ENCODE measurements around the gene GYPB. TPM values are rescaled to one million over a fixed set of nuclear protein-coding genes. Genes with fewer than 3 reads are reported as not detected.
"Not testable (repeated sequence)": the region's sequence is repeated elsewhere in the genome, so short reads cannot be mapped to it uniquely, and the experiment has no call there.

The GYPB gene
- polyA plus RNA-seq, 2 of the 4 experiments (the other 2 are of a cell fraction): not detected

DNA sequence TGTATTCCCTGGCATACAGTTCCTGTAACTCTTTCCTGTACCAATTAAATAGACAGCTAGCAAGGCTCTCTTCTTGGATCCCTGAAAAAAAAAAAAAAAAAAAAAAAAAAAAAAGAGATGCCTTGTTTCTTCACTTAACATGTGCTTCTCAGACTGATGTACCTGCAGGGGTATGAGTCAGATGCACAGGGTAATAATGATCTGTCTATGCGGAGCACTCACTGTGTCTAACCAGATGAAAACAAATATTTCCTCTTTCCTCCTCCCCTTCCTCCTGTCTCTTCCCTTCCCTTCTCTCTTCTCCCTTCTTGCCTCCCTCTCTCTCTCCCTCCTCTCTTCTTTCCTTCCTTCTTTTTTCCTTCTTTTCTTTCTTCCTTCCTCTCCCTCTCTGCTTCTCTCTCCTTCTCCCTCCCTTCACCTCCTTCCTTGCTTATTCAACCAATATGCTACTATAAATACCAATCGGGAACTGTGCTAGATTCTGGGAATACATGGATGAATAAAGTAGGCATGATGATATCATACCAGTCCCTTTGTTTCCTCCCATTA, 3.0 kb downstream of the GYPB start:
- CTCF ChIA-PET; H3K27ac ChIP-seq; ATAC-seq; H3K9me3 ChIP-seq; DNase-seq (ENCODE audit: low read depth in 1 of 2, low spot score in 1 of 2); H3K4me3 ChIP-seq; H3K4me1 ChIP-seq; H3K4me2 ChIP-seq; FAIRE-seq; POLR2A ChIA-PET: not testable (repeated sequence)
- WGBS (ENCODE audit: missing lambda C conversion rate): 21% methylated on average over 2 of the region's 2 CpGs

DNA sequence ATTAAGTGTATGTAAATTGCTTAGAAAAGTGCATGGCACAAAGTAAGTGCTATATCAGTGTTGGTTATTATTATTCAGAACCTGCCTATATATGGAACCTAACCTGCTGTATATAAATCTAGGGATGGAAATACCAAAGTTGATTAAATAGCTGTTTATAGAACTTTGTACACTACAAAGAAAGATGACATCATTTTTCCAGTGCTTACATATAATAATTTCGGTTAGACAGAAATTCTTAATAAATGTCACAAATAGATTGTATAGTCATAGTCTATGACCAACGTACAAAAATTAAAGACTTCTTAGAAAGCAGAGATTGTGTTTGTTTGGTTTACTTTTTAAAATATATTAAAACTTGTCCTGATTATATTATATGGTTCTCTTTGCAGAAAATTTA, 4.4 kb downstream of the GYPB start:
- no peak for TF ChIP-seq POLR2AphosphoS2 (conservative IDR thresholded peaks at IDR 0.05; ENCODE audit: low read length)
- TF ChIP-seq, protein P1, sequence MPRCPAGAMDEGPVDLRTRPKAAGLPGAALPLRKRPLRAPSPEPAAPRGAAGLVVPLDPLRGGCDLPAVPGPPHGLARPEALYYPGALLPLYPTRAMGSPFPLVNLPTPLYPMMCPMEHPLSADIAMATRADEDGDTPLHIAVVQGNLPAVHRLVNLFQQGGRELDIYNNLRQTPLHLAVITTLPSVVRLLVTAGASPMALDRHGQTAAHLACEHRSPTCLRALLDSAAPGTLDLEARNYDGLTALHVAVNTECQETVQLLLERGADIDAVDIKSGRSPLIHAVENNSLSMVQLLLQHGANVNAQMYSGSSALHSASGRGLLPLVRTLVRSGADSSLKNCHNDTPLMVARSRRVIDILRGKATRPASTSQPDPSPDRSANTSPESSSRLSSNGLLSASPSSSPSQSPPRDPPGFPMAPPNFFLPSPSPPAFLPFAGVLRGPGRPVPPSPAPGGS (IDR thresholded peaks at IDR 0.05): no peak
- TF ChIP-seq, protein P2, sequence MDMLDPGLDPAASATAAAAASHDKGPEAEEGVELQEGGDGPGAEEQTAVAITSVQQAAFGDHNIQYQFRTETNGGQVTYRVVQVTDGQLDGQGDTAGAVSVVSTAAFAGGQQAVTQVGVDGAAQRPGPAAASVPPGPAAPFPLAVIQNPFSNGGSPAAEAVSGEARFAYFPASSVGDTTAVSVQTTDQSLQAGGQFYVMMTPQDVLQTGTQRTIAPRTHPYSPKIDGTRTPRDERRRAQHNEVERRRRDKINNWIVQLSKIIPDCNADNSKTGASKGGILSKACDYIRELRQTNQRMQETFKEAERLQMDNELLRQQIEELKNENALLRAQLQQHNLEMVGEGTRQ (IDR thresholded peaks at IDR 0.05): no peak
- Histone ChIP-seq H3K4me3 (no peak overlapping the region), H3K9me3 (no peaks in the 10 kb centered on the region), H3K4me2 (no peak overlapping the region), H3K4me1 (no peaks in the 10 kb centered on the region), H3K27ac (no peak overlapping the region)
- 2% methylated on average over 2 of the region's 2 CpGs for WGBS (ENCODE audit: missing lambda C conversion rate)
- DNase-seq (ENCODE audit: low read depth in 1 of 2, low spot score in 1 of 2): no peak
- ChIA-PET POLR2A (no interaction called here), CTCF (no interaction called here)
- no peak for ATAC-seq
- FAIRE-seq: no peak

DNA sequence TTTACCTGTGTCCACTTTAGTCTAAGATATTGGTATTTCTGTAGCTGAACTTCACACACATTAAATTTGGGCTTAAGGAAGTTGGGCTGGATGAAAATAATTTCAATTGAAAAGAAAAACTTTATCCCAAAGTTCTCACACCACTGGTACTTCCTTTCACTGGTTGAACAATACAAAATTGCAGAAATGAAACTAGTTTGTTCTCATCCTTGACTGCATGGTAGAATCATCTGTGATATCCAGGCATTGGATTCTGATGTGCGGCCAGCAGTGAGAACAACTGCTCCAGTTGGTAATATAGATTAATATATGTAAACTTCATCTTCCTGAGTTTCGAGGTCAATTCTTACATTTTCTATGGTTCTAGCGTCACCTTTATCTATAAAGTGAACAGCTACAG, 10.6 kb downstream of the GYPB start:
- POLR2A ChIA-PET; DNase-seq (ENCODE audit: low read depth in 1 of 2, low spot score in 1 of 2); ATAC-seq; CTCF ChIA-PET; H3K4me3 ChIP-seq; H3K4me2 ChIP-seq; H3K4me1 ChIP-seq; H3K27ac ChIP-seq; FAIRE-seq; H3K9me3 ChIP-seq: not testable (repeated sequence)
- 54% methylated on average over 3 of the region's 3 CpGs for WGBS (ENCODE audit: missing lambda C conversion rate)

DNA sequence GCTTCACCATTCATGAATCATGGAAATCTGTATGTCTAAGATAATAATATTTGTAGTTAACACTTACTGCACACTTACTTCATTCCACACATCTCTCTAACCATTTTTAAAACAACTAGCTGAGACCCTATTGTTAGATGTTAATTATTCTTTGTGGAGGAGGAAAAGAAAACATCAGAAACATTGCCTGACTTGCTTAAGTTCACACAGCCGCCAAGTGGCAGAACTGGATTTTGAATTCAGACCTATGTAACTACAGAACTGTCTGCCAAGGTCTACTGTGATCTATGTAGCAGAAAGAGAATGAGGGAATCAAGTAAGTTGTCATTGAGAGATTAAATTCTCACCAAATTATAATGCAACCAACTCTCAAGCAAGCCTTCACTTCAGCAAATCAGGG, 11.2 kb downstream of the GYPB start:
- H3K9me3 ChIP-seq; DNase-seq (ENCODE audit: low read depth in 1 of 2, low spot score in 1 of 2); FAIRE-seq; ATAC-seq; CTCF ChIA-PET; H3K4me3 ChIP-seq; H3K4me1 ChIP-seq; H3K4me2 ChIP-seq; H3K27ac ChIP-seq; POLR2A ChIA-PET: not testable (repeated sequence)
- WGBS (ENCODE audit: missing lambda C conversion rate): 27% methylated on average over 1 of the region's 1 CpG

DNA sequence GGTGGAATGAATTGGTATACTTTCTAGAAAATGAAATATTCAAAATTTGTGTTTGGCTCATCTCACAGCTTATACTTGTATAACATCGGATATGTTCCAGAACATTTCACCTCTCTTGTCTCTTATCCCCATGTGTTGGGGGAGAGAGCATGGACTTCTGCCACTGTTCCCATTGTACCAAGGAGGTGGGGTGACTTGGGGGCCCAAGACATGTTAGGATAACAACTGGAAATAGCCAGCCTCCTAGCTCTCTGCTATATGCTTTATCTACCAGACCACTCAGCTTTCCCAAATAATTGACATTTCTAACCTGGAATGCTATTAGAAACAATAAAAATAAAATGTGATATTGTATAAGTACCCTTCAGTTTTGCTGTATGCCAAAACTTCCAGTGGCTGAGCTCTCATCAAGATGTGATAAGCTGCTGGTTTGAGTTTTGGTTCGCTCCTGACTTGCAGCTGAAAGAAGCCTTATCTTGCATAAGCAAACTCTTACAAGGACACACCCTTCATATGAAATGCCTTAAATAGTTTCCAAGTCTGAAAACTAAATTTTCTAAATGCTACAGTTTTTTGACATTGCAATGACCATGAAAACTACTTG, 12.9 kb downstream of the GYPB start:
- H3K4me2 ChIP-seq; H3K27ac ChIP-seq; H3K9me3 ChIP-seq; H3K4me1 ChIP-seq; H3K4me3 ChIP-seq; POLR2A ChIA-PET; FAIRE-seq; ATAC-seq; DNase-seq (ENCODE audit: low read depth in 1 of 2, low spot score in 1 of 2); CTCF ChIA-PET: not testable (repeated sequence)
- 41% methylated on average over 2 of the region's 2 CpGs for WGBS (ENCODE audit: missing lambda C conversion rate)

DNA sequence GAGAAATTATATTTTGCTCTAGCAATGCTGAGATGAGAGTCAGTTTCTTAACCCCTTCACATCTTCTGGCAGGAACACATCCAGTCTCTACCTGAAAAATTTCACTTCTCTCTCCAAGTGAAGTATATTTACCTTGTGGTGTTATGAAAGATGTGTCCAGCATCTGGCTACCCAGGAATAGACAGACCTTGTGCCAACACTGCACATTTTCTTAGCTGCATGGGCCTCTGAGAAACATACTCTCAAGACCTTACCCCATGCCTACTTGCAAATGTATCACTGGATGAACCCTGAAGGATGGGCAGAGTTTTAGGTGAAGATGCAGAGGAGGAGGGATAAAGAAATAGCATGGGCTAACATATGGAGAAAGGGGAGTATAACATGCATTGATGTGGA, 13.6 kb downstream of the GYPB start:
- FAIRE-seq; H3K9me3 ChIP-seq; H3K27ac ChIP-seq; CTCF ChIA-PET; H3K4me2 ChIP-seq; H3K4me3 ChIP-seq; ATAC-seq; H3K4me1 ChIP-seq; POLR2A ChIA-PET; DNase-seq (ENCODE audit: low read depth in 1 of 2, low spot score in 1 of 2): not testable (repeated sequence)

DNA sequence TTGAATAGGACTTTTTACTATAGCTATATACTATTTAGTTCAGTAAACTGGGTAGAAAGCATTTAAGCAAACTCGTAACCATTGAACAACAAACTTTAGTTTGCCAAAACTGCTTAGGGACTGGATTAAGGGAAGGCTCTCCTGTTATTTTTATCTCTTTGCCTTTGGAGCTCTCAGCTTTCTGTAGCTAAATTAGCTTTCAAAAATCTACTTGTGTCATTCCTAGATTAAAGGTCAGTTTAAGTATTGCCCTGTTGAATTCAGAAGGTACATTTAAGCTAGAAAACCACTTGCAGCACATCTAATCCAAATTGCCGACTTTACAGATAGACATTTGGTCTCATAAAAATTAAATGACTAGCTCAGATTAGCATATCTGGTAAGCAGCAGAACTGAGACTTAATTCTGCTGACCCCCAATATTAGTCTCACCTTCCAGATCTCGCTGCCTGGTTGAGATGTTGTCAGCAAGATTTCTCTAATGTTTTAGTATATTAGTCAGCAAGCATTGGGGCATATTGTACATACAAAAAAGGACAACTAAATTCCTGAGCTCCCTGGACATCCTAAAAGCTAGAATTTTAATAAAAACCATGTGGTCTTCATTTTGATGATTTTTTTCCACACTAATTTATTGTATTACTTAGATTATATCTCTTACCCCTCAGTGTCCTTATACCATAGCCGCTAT, 14.2 kb downstream of the GYPB start:
- H3K4me2 ChIP-seq; POLR2A ChIA-PET; H3K9me3 ChIP-seq; H3K4me3 ChIP-seq; CTCF ChIA-PET; H3K27ac ChIP-seq; DNase-seq (ENCODE audit: low read depth in 1 of 2, low spot score in 1 of 2); FAIRE-seq; ATAC-seq; H3K4me1 ChIP-seq: not testable (repeated sequence)
- 0% methylated on average over 4 of the region's 4 CpGs for WGBS (ENCODE audit: missing lambda C conversion rate)

DNA sequence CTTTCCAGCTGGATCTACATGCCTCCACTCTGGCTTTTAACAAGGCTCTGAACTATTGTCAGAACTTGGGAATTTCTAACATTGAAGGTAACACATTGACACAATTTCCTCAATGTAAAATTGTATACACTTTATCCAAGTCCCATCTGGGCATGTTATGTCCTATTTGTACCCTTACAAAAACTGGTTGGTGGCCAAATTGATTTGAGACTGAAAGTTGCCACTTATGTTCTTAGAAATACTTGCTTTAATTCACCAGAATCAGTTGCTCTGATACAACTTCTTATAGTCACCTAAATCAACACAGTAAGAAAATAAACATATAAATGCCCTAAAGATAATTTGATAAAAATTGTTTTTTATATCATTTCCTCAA, 15.3 kb downstream of the GYPB start:
- ATAC-seq; CTCF ChIA-PET; DNase-seq (ENCODE audit: low read depth in 1 of 2, low spot score in 1 of 2); FAIRE-seq; H3K4me3 ChIP-seq; H3K4me2 ChIP-seq; H3K9me3 ChIP-seq; POLR2A ChIA-PET; H3K27ac ChIP-seq; H3K4me1 ChIP-seq: not testable (repeated sequence)

DNA sequence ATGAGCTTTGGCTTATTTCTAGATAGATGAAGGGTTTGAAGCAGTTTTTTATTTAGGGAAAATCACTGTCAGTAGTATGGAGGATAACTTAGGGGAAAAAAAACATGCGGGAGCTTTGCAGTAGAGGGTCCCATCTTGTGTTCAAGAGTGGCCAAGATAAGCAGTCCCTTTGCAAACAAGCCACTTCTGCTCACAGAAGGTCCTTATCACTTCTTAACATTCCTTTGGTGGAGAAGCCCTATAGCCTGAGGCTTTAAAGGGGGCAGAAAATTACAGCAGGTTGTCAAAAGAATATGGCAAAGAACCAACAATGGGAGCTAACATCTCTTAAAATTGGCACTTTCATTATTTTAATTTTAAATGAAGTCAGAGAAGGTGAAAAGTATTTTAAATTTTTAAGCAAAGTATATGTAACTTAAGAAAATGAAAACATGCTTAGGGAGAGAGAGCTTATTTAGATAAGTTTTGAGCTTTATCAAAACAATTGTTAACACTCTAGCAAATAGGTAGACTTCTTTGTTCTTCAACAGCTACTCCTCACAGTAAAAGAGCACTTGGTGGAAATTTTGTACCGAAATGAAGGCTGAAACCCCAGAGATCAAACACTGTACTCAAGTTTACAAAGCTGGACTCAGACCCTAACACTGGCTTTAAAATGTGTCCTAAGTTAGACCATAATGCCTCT, 15.8 kb downstream of the GYPB start:
- H3K4me2 ChIP-seq; H3K9me3 ChIP-seq; DNase-seq (ENCODE audit: low read depth in 1 of 2, low spot score in 1 of 2); H3K4me1 ChIP-seq; H3K27ac ChIP-seq; CTCF ChIA-PET; POLR2A ChIA-PET; ATAC-seq; FAIRE-seq; H3K4me3 ChIP-seq: not testable (repeated sequence)
- WGBS (ENCODE audit: missing lambda C conversion rate): 2% methylated on average over 2 of the region's 2 CpGs

DNA sequence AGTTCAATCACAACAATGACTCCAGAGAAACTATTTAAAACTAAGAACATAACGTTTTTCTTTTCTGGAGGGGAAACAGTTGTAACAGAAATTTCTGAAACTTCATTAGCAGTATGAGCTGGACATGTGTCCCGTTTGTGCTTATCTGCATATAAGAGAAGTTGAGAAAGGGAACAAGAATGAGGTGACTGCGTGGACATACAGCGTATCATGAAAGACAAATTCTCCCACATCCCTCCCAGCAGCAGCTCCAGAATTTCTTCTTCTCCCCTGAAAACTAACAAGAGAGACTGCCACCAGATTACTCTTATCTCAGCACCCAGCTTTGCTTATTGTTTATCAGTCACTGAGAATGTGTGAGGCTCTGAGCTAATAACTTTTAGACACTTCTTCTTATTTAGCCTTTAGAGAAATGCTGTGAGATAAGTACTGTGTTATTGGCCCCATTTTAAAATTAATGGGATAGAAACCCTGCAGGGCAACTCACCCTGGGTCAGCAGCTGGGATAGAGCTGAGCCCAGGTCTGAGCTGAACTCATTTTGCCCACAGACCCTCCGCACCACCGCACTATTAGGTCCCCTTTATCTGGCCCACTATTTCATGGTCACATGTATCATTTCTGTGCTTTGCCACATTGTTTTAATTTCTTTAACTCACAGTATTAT, 18.7 kb downstream of the GYPB start:
- POLR2A ChIA-PET; ATAC-seq; H3K4me1 ChIP-seq; FAIRE-seq; H3K9me3 ChIP-seq; H3K4me2 ChIP-seq; CTCF ChIA-PET; DNase-seq (ENCODE audit: low read depth in 1 of 2, low spot score in 1 of 2); H3K27ac ChIP-seq; H3K4me3 ChIP-seq: not testable (repeated sequence)
- WGBS (ENCODE audit: missing lambda C conversion rate): 21% methylated on average over 6 of the region's 6 CpGs

Data from A549 (cell line).